ENCODE measurements around the gene CCDC122. TPM values are rescaled to one million over a fixed set of nuclear protein-coding genes. Genes with fewer than 3 reads are reported as not detected.

Gene CCDC122
- total and polyA plus RNA-seq, 5 experiments from 2014 or later: 0.97 to 6.7 (median 3.3) TPM

- DNase-seq: no peak
- Mint-ChIP-seq H3K27ac (no peak overlapping the region), H3K36me3 (peaks cover 0 to 6% (median 0%) of the 10 kb centered on the region in 3 donors), H3K4me3 (no peak overlapping the region), H3K27me3 (peaks cover 0 to 20% (median 2%) of the 10 kb centered on the region in 5 donors), H3K9me3 (no peaks in the 10 kb centered on the region), H3K4me1 (no peaks in the 10 kb centered on the region)
- ATAC-seq: no peak
- POLR2A ChIA-PET: no interaction called here
These were observed 16.4 kb upstream of the CCDC122 start for GRCh38 chr13:43895940-43896339.

- H3K4me3 Mint-ChIP-seq: no peak overlapping the region
- peaks cover 0 to 20% (median 2%) of the 10 kb centered on the region in 5 donors for H3K27me3 Mint-ChIP-seq
- DNase-seq (no peak), ATAC-seq (no peak)
- POLR2A ChIA-PET: no interaction called here
- H3K36me3 Mint-ChIP-seq: peaks cover 0 to 6% (median 0%) of the 10 kb centered on the region in 3 donors
- H3K27ac Mint-ChIP-seq: no peak overlapping the region
- H3K4me1 Mint-ChIP-seq: no peaks in the 10 kb centered on the region
- no peaks in the 10 kb centered on the region for H3K9me3 Mint-ChIP-seq
These were observed 14.9 kb upstream of the CCDC122 start for GRCh38 chr13:43894438-43894837.

- Mint-ChIP-seq H3K27me3 (peaks cover 0 to 4% (median 0%) of the 10 kb centered on the region in 5 donors), H3K4me3 (no peak overlapping the region), H3K27ac (no peak overlapping the region), H3K4me1 (peaks cover 4 to 8% (median 7%) of the 10 kb centered on the region in 4 donors), H3K9me3 (no peaks in the 10 kb centered on the region), H3K36me3 (peaks cover 0 to 3% (median 0%) of the 10 kb centered on the region in 3 donors)
- no peak for ATAC-seq
- no peak for DNase-seq
- POLR2A ChIA-PET: no interaction called here
These were observed 4.7 kb upstream of the CCDC122 start for GRCh38 chr13:43884222-43884621.

GRCh38 chr13:43883631-43884030 is 4.1 kb upstream of the CCDC122 start:
- Mint-ChIP-seq H3K4me1 (peaks cover 4 to 12% (median 9%) of the 10 kb centered on the region in 4 donors), H3K27me3 (peaks cover 0 to 4% (median 0%) of the 10 kb centered on the region in 5 donors), H3K36me3 (peaks cover 0 to 3% (median 0%) of the 10 kb centered on the region in 3 donors), H3K9me3 (no peaks in the 10 kb centered on the region), H3K27ac (no peak overlapping the region), H3K4me3 (no peak overlapping the region)
- ATAC-seq (no peak), DNase-seq (no peak)
- POLR2A ChIA-PET: no interaction called here

- no peaks in the 10 kb centered on the region for H3K9me3 Mint-ChIP-seq
- H3K36me3 Mint-ChIP-seq: peaks cover 0 to 3% (median 0%) of the 10 kb centered on the region in 3 donors
- peak overlapping the region in 4 of 10 donors; percentile 6 to 33 (median 20) for H3K4me3 Mint-ChIP-seq
- ATAC-seq (no peak), DNase-seq (no peak)
- POLR2A ChIA-PET: interaction anchor here (1.2 kb wide), 1 partner anchor 891 kb away, joined by 3 read pairs; no protein-coding TSS in a partner anchor
- H3K4me1 Mint-ChIP-seq: peaks cover 7 to 25% (median 22%) of the 10 kb centered on the region in 4 donors
- H3K27me3 Mint-ChIP-seq: no peaks in the 10 kb centered on the region
- H3K27ac Mint-ChIP-seq: no peak overlapping the region
These were observed 2.0 kb upstream of the CCDC122 start for GRCh38 chr13:43881580-43881979.

GRCh38 chr13:43880926-43881325 is 1.4 kb upstream of the CCDC122 start:
- Mint-ChIP-seq H3K27ac (no peak overlapping the region), H3K27me3 (no peaks in the 10 kb centered on the region), H3K4me3 (peak overlapping the region in 3 of 10 donors; percentile 22 to 90 (median 89)), H3K4me1 (peaks cover 7 to 25% (median 22%) of the 10 kb centered on the region in 4 donors), H3K36me3 (peaks cover 0 to 3% (median 0%) of the 10 kb centered on the region in 3 donors), H3K9me3 (no peaks in the 10 kb centered on the region)
- POLR2A ChIA-PET: interaction anchor here (1.2 kb wide), 1 partner anchor 891 kb away, joined by 3 read pairs; no protein-coding TSS in a partner anchor
- ATAC-seq: no peak
- DNase-seq: no peak

- Mint-ChIP-seq H3K4me1 (peaks cover 7 to 25% (median 22%) of the 10 kb centered on the region in 4 donors), H3K4me3 (peak overlapping the region; percentile 87 to 90 (median 88)), H3K27ac (peak overlapping the region; percentile 61 to 93 (median 86)), H3K36me3 (peaks cover 0 to under 1% (median 0%) of the 10 kb centered on the region in 3 donors), H3K27me3 (no peaks in the 10 kb centered on the region), H3K9me3 (no peaks in the 10 kb centered on the region)
- POLR2A ChIA-PET: interaction anchor here (0.5 to 1.2 kb wide), 2 partner anchors 890 kb away, joined by 3 read pairs; no protein-coding TSS in a partner anchor
- DNase-seq (no peak), ATAC-seq (no peak)
These were observed 795 bp upstream of the CCDC122 start for GRCh38 chr13:43880214-43880855.

GRCh38 chr13:43879755-43880181 is 228 bp upstream of the CCDC122 start, which contains the start of gene LACC1:
TSS of gene LACC1 (plus strand) at chr13:43879904. CDS start at chr13:43880986, 1,082 bp downstream.
- H3K4me1 Mint-ChIP-seq: peaks cover 7 to 25% (median 22%) of the 10 kb centered on the region in 4 donors
- H3K9me3 Mint-ChIP-seq: no peaks in the 10 kb centered on the region
- peak within 1 kb of the TSS; percentile 84 to 93 (median 91) for H3K27ac Mint-ChIP-seq
- DNase-seq (peak in 8 of 10 donors; percentile 4 to 65 (median 36)), ATAC-seq (peak; percentile 63 to 67)
- H3K36me3 Mint-ChIP-seq: no peaks in the 10 kb centered on the region
- H3K4me3 Mint-ChIP-seq: peak within 1 kb of the TSS; percentile 87 to 90 (median 88)
- POLR2A ChIA-PET: interaction anchor here (0.5 kb wide), 1 partner anchor 890 kb away, joined by 3 read pairs; no protein-coding TSS in a partner anchor
- H3K27me3 Mint-ChIP-seq: no peaks in the 10 kb centered on the region

GRCh38 chr13:43877766-43878165 is 1.8 kb downstream of the CCDC122 start:
- Mint-ChIP-seq H3K4me1 (peaks cover 7 to 25% (median 22%) of the 10 kb centered on the region in 4 donors), H3K36me3 (no peaks in the 10 kb centered on the region), H3K9me3 (no peaks in the 10 kb centered on the region), H3K4me3 (peak overlapping the region in 9 of 10 donors; percentile 20 to 89 (median 67)), H3K27ac (peak overlapping the region in 7 of 10 donors; percentile 23 to 93 (median 89)), H3K27me3 (no peaks in the 10 kb centered on the region)
- ATAC-seq (no peak), DNase-seq (no peak)
- POLR2A ChIA-PET: no interaction called here

- H3K4me3 Mint-ChIP-seq: peak overlapping the region in 3 of 10 donors; percentile 5 to 67 (median 40)
- POLR2A ChIA-PET: no interaction called here
- H3K27ac Mint-ChIP-seq: peak overlapping the region in 5 of 10 donors; percentile 23 to 93 (median 89)
These were observed 2.2 kb downstream of the CCDC122 start for GRCh38 chr13:43877326-43877725.

GRCh38 chr13:43876366-43876765 is 3.2 kb downstream of the CCDC122 start:
- Mint-ChIP-seq H3K4me3 (no peak overlapping the region), H3K4me1 (peaks cover 7 to 25% (median 22%) of the 10 kb centered on the region in 4 donors), H3K27ac (no peak overlapping the region), H3K36me3 (no peaks in the 10 kb centered on the region), H3K27me3 (no peaks in the 10 kb centered on the region), H3K9me3 (no peaks in the 10 kb centered on the region)
- ATAC-seq (no peak), DNase-seq (no peak)
- POLR2A ChIA-PET: no interaction called here

More at GRCh38 chr13:43877326-43877725, 2.2 kb downstream of the CCDC122 start:
- H3K4me1 Mint-ChIP-seq: peaks cover 7 to 25% (median 22%) of the 10 kb centered on the region in 4 donors
- no peaks in the 10 kb centered on the region for H3K9me3 Mint-ChIP-seq
- H3K27me3 Mint-ChIP-seq: no peaks in the 10 kb centered on the region
- ATAC-seq (no peak), DNase-seq (no peak)
- H3K36me3 Mint-ChIP-seq: no peaks in the 10 kb centered on the region

- POLR2A ChIA-PET: no interaction called here
- H3K4me3 Mint-ChIP-seq: no peak overlapping the region
- no peaks in the 10 kb centered on the region for H3K27me3 Mint-ChIP-seq
- ATAC-seq (no peak), DNase-seq (peak in 3 of 10 donors; percentile 20 to 41 (median 38))
- peaks cover 5 to 17% (median 15%) of the 10 kb centered on the region in 4 donors for H3K4me1 Mint-ChIP-seq
- no peak overlapping the region for H3K27ac Mint-ChIP-seq
- peaks cover 0 to 2% (median 0%) of the 10 kb centered on the region in 3 donors for H3K36me3 Mint-ChIP-seq
- no peaks in the 10 kb centered on the region for H3K9me3 Mint-ChIP-seq
These were observed 4.9 kb downstream of the CCDC122 start for GRCh38 chr13:43874504-43875092.

- H3K27me3 Mint-ChIP-seq: no peaks in the 10 kb centered on the region
- no peaks in the 10 kb centered on the region for H3K9me3 Mint-ChIP-seq
- ATAC-seq (no peak), DNase-seq (no peak)
- H3K4me1 Mint-ChIP-seq: peaks cover 0 to under 1% (median 0%) of the 10 kb centered on the region in 4 donors
- H3K27ac Mint-ChIP-seq: no peak overlapping the region
- peaks cover 0 to 9% (median 0%) of the 10 kb centered on the region in 3 donors for H3K36me3 Mint-ChIP-seq
- H3K4me3 Mint-ChIP-seq: no peak overlapping the region
- POLR2A ChIA-PET: no interaction called here
These were observed 7.4 kb downstream of the CCDC122 start for GRCh38 chr13:43872181-43872580.
